IMR-90 (cell line): ENCODE data around the gene TMC8. TPM values are rescaled to one million over a fixed set of nuclear protein-coding genes. Genes with fewer than 3 reads are reported as not detected.

Experiments used
- ATAC-seq: fragments of 200-7000 bp; cut with Tn5 transposase; 2 replicates; pipeline ENCODE4 v1.9.1; 2020; ENCODE audit warnings: low read depth, mild to moderate bottlenecking, moderate library complexity
- BruUV-seq: library from RNA; stranded (reverse); fragments of 400-500 nt; replicated peaks from 2 replicates; lab custom pipeline; 2021; lab: Mats Ljungman, UMichigan
- CTCF ChIA-PET: fragments of 300-600 bp; formaldehyde crosslinking; extraction: SDS; loops from one replicate; lab custom pipeline; 2021; ENCODE audit warnings: antibody characterized with exemption; lab: Yijun Ruan, JAX
- POLR2A ChIA-PET: fragments of 300-600 bp; sonication (Branson Sonifier 250); formaldehyde crosslinking; loops from one replicate; lab custom pipeline; 2022; ENCODE audit warnings: antibody characterized with exemption; ENCODE audit not compliant: unreplicated experiment; lab: Charles Lee
- DNase-seq: peaks from one replicate; pipeline ENCODE4 v3.0.0; 2013
- H2AFZ ChIP-seq: replicated peaks from 2 replicates; pipeline ENCODE3; 2013; ENCODE audit warnings: low read length, mild to moderate bottlenecking; ENCODE audit not compliant: poor library complexity
- H2AK5ac ChIP-seq: 2 replicates; pipeline ENCODE4 v1.6.1; 2013; ENCODE audit warnings: low read depth, low read length, inconsistent platforms
- H2AK9ac ChIP-seq: replicated peaks from 2 replicates; pipeline ENCODE3; 2013; ENCODE audit warnings: mild to moderate bottlenecking, low read depth, low read length, moderate library complexity; ENCODE audit not compliant: poor library complexity
- H2BK120ac ChIP-seq: 2 replicates; pipeline ENCODE4 v1.6.1; 2013; ENCODE audit warnings: low read depth, low read length, inconsistent platforms
- H2BK15ac ChIP-seq: 3 replicates; pipeline ENCODE4 v1.6.1; 2013; ENCODE audit warnings: low read depth, low read length, inconsistent platforms
- H2BK20ac ChIP-seq: 2 replicates; pipeline ENCODE4 v1.6.1; 2013; ENCODE audit warnings: low read depth, mild to moderate bottlenecking, inconsistent platforms, low read length, moderate library complexity
- H2BK5ac ChIP-seq: 2 replicates; pipeline ENCODE4 v1.6.1; 2013; ENCODE audit warnings: mild to moderate bottlenecking, low read depth, low read length, inconsistent platforms; ENCODE audit not compliant: poor library complexity, severe bottlenecking
- H3K14ac ChIP-seq: replicated peaks from 2 replicates; pipeline ENCODE4 v1.6.1; 2013; ENCODE audit warnings: low read depth, low read length, inconsistent platforms
- H3K18ac ChIP-seq: 2 replicates; pipeline ENCODE4 v1.6.1; 2013; ENCODE audit warnings: low read depth, low read length, control low read depth
- H3K23ac ChIP-seq: 2 replicates; pipeline ENCODE4 v1.6.1; 2013; ENCODE audit warnings: low read depth, low read length, inconsistent platforms
- H3K27ac ChIP-seq: 2 replicates; pipeline ENCODE4 v1.5.1; 2013; ENCODE audit warnings: mild to moderate bottlenecking, control low read depth, low read length; ENCODE audit not compliant: insufficient read depth
- H3K27me3 ChIP-seq: 2 replicates; pipeline ENCODE4 v1.6.1; 2013; ENCODE audit warnings: low read length; ENCODE audit not compliant: control insufficient read depth, insufficient read depth
- H3K36me3 ChIP-seq: 2 replicates; pipeline ENCODE4 v1.6.1; 2013; ENCODE audit warnings: low read length, mixed read lengths; ENCODE audit not compliant: control insufficient read depth, insufficient read depth
- H3K4ac ChIP-seq: 2 replicates; pipeline ENCODE4 v1.6.1; 2013; ENCODE audit warnings: low read depth, low read length, inconsistent platforms
- H3K4me1 ChIP-seq: 2 replicates; pipeline ENCODE4 v1.6.1; 2013; ENCODE audit warnings: low read length, mixed read lengths; ENCODE audit not compliant: control insufficient read depth, insufficient read depth
- H3K4me2 ChIP-seq: 2 replicates; pipeline ENCODE4 v1.6.1; 2013; ENCODE audit warnings: low read depth, mild to moderate bottlenecking, control low read depth, low read length, moderate library complexity
- H3K4me3 ChIP-seq: 2 replicates; pipeline ENCODE4 v1.5.1; 2013; ENCODE audit warnings: low read depth, mild to moderate bottlenecking, control low read depth, low read length, moderate library complexity; ENCODE audit not compliant: insufficient read depth
- H3K56ac ChIP-seq: 2 replicates; pipeline ENCODE4 v1.6.1; 2013; ENCODE audit warnings: low read length, inconsistent platforms; ENCODE audit not compliant: insufficient read depth; ENCODE audit errors: extremely low read depth
- H3K79me1 ChIP-seq, 2 experiments: 2 replicates each; pipeline ENCODE4 v1.6.1; 2013; ENCODE audit warnings: low read length in 2 of 2, inconsistent platforms in 1 of 2, low read depth in 1 of 2
- H3K9ac ChIP-seq: 2 replicates; pipeline ENCODE4 v1.6.1; 2013; ENCODE audit warnings: low read depth, low read length, control low read depth
- H3K9me1 ChIP-seq: 2 replicates; pipeline ENCODE4 v1.6.1; 2013; ENCODE audit warnings: low read length, inconsistent platforms; ENCODE audit not compliant: insufficient read depth
- H3K9me3 ChIP-seq: 2 replicates; pipeline ENCODE4 v1.6.1; 2013; ENCODE audit warnings: low read length; ENCODE audit not compliant: control insufficient read depth, insufficient read depth
- H4K20me1 ChIP-seq: 2 replicates; pipeline ENCODE4 v1.6.1; 2013; ENCODE audit warnings: low read length, inconsistent platforms; ENCODE audit not compliant: insufficient read depth
- H4K5ac ChIP-seq: 2 replicates; pipeline ENCODE4 v1.6.1; 2013; ENCODE audit warnings: mild to moderate bottlenecking, low read depth, low read length, control low read depth
- H4K8ac ChIP-seq, 2 experiments: 2 replicates each; pipeline ENCODE4 v1.6.1; 2013; ENCODE audit warnings: low read depth in 2 of 2, low read length in 2 of 2, control low read depth in 1 of 2, inconsistent platforms in 1 of 2
- H4K91ac ChIP-seq: 2 replicates; pipeline ENCODE4 v1.6.1; 2013; ENCODE audit warnings: low read depth, low read length, inconsistent platforms; ENCODE audit not compliant: insufficient read depth
- CTCF ChIP-seq: conservative IDR thresholded peaks from 2 replicates; pipeline ENCODE4 v1.5.1; 2012; ENCODE audit warnings: mild to moderate bottlenecking, low read depth, low read length, improper control_type of control experiment
- MAZ ChIP-seq: IDR thresholded peaks from 2 replicates; pipeline ENCODE4 v1.6.1; 2012; ENCODE audit warnings: low read depth, mild to moderate bottlenecking, low read length, improper control_type of control experiment, moderate library complexity, borderline replicate concordance
- MXI1 ChIP-seq: IDR thresholded peaks from 2 replicates; pipeline ENCODE4 v1.6.1; 2012; ENCODE audit warnings: low read depth, mild to moderate bottlenecking, low read length, moderate library complexity, borderline replicate concordance
- RFX5 ChIP-seq: IDR thresholded peaks from 2 replicates; pipeline ENCODE4 v1.8.0; 2012; ENCODE audit warnings: low read depth, mild to moderate bottlenecking, low read length, moderate library complexity
- SMC3 ChIP-seq: fragments of 150-350 bp; IDR thresholded peaks from 2 replicates; pipeline ENCODE4 v1.6.1; 2016; ENCODE audit warnings: low read depth, mild to moderate bottlenecking, antibody characterized with exemption, low read length, moderate library complexity
- WGBS, 2 experiments: methylation state at CpG; one replicate each; pipeline versions ENCODE4 v1.1.5 to v1.1.7; 2013; ENCODE audit warnings: missing lambda C conversion rate in 2 of 2; ENCODE audit not compliant: insufficient read length in 1 of 2; ENCODE audit errors: extremely low coverage in 2 of 2; 5-methylcytosine and 5-hydroxymethylcytosine counted together
- dilution Hi-C: fragments of 300-500 bp; cut with HindIII; formaldehyde crosslinking; loops from one replicate; pipeline ENCODE4 v1.14.3; 2018; ENCODE audit warnings: low sequenced_read_pairs; ENCODE audit not compliant: unreplicated experiment
- in situ Hi-C: fragments of 300-500 bp; cut with MboI; formaldehyde crosslinking; loops from 3 replicates; pipeline ENCODE4 v1.14.3; 2019; ENCODE audit warnings: low sequenced_read_pairs, inconsistent platforms, mixed read lengths
- intact Hi-C: fragments of 100-400 bp; cut with micrococcal nuclease; formaldehyde crosslinking; loops from 2 replicates; pipeline ENCODE4 v1.10.0; 2022
- polyA plus RNA-seq, 3 experiments: library from polyadenylated mRNA; depleted of rRNA; stranded (reverse); fragments of >200 nt; gene quantifications; 2 replicates each; pipeline ENCODE4 v1.2.3, GENCODE V29; 2012; ENCODE audit warnings: low replicate concordance in 1 of 3
- total RNA-seq: library from RNA; depleted of rRNA; stranded (reverse); fragments of >200 nt; gene quantifications from 2 replicates; pipeline ENCODE4 v1.2.3, GENCODE V29; 2012

Gene TMC8
- total and polyA plus RNA-seq, 2 of the 4 experiments (the other 2 are of a cell fraction) = not detected

GRCh38 chr17:78086740-78087139, 43.8 kb upstream of the TMC8 start:
- Histone ChIP-seq H4K5ac (no peak overlapping the region), H3K4me2 (no peak overlapping the region), H3K27me3 (no peaks in the 10 kb centered on the region), H3K18ac (no peak overlapping the region), H3K4ac (no peak overlapping the region), H3K36me3 (peaks cover 27% of the 10 kb centered on the region), H2BK120ac (no peak overlapping the region), H3K14ac (no peak overlapping the region), H3K56ac (no peak overlapping the region), H2BK5ac (no peak overlapping the region), H3K9ac (no peak overlapping the region), H3K4me3 (no peak overlapping the region), H3K23ac (no peak overlapping the region), H2BK15ac (no peak overlapping the region), H3K79me1 (no peaks in the 10 kb centered on the region), H3K9me1 (no peaks in the 10 kb centered on the region), H4K20me1 (no peaks in the 10 kb centered on the region), H2AK5ac (no peak overlapping the region), H4K91ac (no peak overlapping the region), H3K27ac (no peak overlapping the region), H4K8ac (no peak overlapping the region), H2BK20ac (no peak overlapping the region), H2AK9ac (no peak overlapping the region), H2AFZ (no peak overlapping the region), H3K9me3 (no peaks in the 10 kb centered on the region), H3K4me1 (no peaks in the 10 kb centered on the region)
- ChIA-PET CTCF (no interaction called here), POLR2A (no interaction called here)
- dilution Hi-C loops = no loop called here
- BruUV-seq = no TSS peak
- no peak for ATAC-seq
- TF ChIP-seq MAZ = no peak
- TF ChIP-seq SMC3 = no peak
- TF ChIP-seq CTCF = no peak
- TF ChIP-seq MXI1 = no peak
- no peak for TF ChIP-seq RFX5
- WGBS, 2 experiments = 100% methylated on average over 4 of the region's 13 CpGs; no CpG with 5 or more reads in 1 of the 2 experiments
- intact Hi-C loops = no loop called here
- no peak for DNase-seq
- in situ Hi-C loops = no loop called here
